Urothelium cell line (cell line): ENCODE results near the gene NCAPG2.

Experiments used
- DNase-seq: peaks from one replicate; pipeline ENCODE4 v3.0.0; 2011; ENCODE audit warnings: low spot score, mixed read lengths
- FAIRE-seq: peaks from 2 replicates; lab custom pipeline; 2011; peaks lifted over from hg19 to GRCh38; lab: Jason Lieb, UNC

Gene NCAPG2

DNA sequence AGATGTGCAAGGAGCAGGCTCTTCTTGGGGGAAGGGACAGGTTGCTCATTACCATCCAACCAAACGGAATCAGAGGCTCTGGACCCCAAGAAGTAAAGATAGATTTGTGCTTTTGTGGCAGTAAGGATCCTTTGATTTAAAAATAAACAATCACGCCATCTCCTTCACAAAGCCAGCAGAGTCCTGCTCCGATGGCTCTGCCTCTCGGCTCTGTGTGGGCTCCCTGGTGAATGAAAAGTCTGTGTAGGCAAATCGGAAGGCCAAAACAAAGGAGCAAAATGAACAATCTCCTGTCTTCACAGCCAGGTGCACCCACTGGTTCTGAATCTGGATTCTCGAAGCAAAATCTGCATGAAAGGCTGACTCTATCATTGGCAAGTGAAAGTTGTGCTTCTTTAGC is 120.8 kb downstream of the NCAPG2 start:
- DNase-seq, result no peak
- FAIRE-seq, result no peak

DNA sequence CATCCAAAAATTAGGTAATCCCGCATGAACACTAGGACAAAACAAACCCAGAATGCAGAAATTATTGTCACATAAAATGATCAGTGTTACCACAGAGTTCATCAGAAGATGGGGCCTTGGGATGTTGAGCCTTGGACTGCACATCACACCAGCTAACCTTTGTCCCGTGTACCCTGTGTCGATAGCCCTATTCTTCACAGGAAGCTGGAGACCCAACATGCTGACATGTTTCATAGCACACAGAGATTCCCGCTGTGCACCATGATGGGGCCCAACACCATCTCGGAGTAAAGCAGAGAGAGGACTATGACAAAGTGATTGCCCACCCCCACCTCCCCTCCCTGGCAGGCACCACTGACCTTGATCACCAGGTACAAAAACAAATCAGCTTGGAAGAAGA is 121.5 kb downstream of the NCAPG2 start:
- DNase-seq (no peak), FAIRE-seq (no peak)

DNA sequence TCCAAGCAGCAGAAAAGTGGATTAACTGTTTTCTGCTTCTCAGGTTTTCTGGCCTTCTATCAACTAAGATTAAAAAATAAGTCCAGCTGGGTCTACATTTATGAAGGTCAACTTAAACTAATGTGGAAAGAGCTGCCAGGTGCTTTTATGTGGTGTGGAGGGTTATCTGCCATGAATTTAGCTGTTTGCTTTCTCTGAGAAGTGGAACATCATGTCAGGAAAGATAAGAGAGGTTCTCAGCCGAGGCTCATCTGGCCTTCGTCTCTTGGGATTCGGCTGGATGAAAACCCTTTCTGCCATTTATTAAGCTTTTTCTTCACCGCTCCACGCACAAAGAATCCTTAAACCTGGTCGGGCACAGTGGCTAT is 122.5 kb downstream of the NCAPG2 start:
- no peak for DNase-seq
- no peak for FAIRE-seq

DNA sequence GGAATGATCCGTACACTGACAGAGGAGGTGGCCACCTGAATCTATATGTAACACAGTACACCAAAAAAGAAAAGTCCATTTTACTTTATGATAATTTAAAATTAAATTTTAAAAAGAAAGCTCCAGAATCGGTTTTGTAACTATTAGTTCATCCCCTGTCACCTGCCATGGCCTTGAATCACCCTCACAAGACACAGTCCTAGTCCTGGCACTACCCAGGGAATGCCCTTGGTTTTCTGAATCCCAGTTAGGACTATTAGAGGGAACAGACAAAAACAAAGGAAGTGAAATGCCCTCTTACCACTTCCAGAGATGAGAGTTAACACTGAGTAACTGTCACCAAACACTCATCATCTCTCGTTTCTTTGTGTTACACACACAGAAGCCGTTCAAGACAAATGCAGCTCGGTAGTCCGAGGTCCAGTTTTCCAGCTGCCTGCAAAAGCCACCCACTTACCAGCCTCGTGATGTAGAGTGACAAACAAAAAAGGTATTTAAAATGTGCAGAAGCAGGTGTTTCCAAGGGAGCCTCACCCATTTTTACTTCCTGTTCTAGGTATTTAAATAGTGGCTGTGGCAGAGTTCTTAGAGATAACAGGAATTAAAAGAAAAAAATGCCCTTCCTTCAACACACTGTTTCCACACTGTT is 123.0 kb downstream of the NCAPG2 start:
- DNase-seq, result no peak
- no peak for FAIRE-seq
